Measurements from ENCODE around the gene DPP6. TPM values are rescaled to one million over a fixed set of nuclear protein-coding genes. Genes with fewer than 3 reads are reported as not detected.

Gene DPP6
- polyA plus RNA-seq, 1 donor (not counting 4 experiments of a cell fraction or from before 2014, with no cell fraction given): not detected

DNA sequence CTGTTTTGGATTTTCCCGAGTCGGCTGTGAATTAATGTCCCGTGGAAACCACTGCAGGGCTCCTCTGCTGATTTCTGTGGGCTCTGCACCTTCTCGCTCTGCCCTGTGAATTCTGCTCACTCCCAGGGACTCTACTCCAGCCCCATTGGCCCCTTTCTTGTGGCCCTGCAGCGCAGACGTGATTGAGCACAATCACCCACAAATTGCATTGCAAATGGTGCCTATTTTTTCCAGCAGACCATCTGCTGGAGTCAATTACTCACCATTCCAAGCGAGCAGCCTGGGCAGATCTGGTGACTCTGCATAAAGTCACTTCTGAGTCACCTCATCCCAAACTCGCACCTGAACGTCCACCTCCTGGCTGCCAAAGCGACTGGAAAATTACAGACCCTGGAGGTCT, 714.9 kb downstream of the DPP6 start:
- no peak overlapping the region for H3K4me2 ChIP-seq (ENCODE audit: control insufficient read depth, extremely low read depth, insufficient read depth, low read depth, low read length)

DNA sequence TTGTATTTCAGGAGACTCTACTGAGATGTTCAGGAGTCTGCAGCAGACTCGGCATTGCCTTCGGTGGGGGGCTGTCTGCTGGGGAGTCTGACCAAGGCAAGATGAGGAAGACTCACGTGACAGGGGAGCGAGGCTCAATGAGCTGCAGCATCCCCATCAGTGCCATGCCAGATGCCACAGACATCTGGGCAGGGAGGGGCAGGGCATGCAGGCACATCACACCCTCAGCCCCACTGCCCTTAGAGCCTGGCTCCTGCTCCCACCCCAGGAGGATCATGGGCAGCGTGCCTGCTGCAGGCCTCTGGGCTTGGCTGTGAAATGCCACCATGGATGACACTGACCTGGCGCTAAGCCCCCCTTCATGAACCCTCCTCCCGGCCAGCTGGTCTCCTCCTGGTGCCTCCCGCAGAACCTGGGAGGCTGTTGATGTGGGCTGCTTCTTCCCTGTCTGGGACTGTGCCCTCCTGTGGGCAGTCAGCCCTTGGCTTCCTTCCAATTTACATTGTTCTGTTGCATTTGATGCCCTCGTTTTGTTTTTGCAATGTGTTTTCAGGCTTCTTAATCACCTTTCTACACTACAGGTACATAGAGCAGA, 715.7 kb downstream of the DPP6 start:
- Histone ChIP-seq H4K20me1 (ENCODE audit: control insufficient read depth, extremely low read depth, insufficient read depth, low read length) (no peaks in the 10 kb centered on the region), H3K9me1 (ENCODE audit: control insufficient read depth, extremely low read depth, insufficient read depth, low read length) (no peaks in the 10 kb centered on the region), H2AFZ (ENCODE audit: control insufficient read depth, low read length) (no peak overlapping the region), H3K27ac (ENCODE audit: control insufficient read depth, insufficient read depth, low read length) (no peak overlapping the region), H3K27me3 (ENCODE audit: control insufficient read depth, extremely low read depth, insufficient read depth, low read length) (no peaks in the 10 kb centered on the region), H3K9ac (ENCODE audit: control insufficient read depth, extremely low read depth, insufficient read depth, low read length) (no peak overlapping the region), H3K4me1 (ENCODE audit: control insufficient read depth, extremely low read depth, insufficient read depth, low read length) (no peaks in the 10 kb centered on the region), H3K4me3 (ENCODE audit: control insufficient read depth in 2 of 3, extremely low read depth in 1 of 3, insufficient read depth in 2 of 3, low read depth in 1 of 3, low read length in 3 of 3) (no peak overlapping the region), H3K4me2 (ENCODE audit: control insufficient read depth, extremely low read depth, insufficient read depth, low read depth, low read length) (no peak overlapping the region), H3K36me3 (ENCODE audit: control insufficient read depth in 2 of 2, extremely low read depth in 1 of 2, insufficient read depth in 2 of 2, low read length in 2 of 2) (no peaks in the 10 kb centered on the region), H3K9me3 (ENCODE audit: control insufficient read depth, low read depth, low read length) (peaks cover 5% of the 10 kb centered on the region), H3K79me2 (ENCODE audit: control insufficient read depth, insufficient read depth, low read length) (no peaks in the 10 kb centered on the region)
- FAIRE-seq (no peak), DNase-seq (ENCODE audit: low read depth, low spot score) (no peak)
- dilution Hi-C loops (cut with MboI; ENCODE audit: extremely low pct_ligation_motif_present, low sequenced_read_pairs): no loop called here
- TF ChIP-seq EZH2 (IDR thresholded peaks at IDR 0.05; ENCODE audit: low read length): no peak
- TF ChIP-seq, protein P1, sequence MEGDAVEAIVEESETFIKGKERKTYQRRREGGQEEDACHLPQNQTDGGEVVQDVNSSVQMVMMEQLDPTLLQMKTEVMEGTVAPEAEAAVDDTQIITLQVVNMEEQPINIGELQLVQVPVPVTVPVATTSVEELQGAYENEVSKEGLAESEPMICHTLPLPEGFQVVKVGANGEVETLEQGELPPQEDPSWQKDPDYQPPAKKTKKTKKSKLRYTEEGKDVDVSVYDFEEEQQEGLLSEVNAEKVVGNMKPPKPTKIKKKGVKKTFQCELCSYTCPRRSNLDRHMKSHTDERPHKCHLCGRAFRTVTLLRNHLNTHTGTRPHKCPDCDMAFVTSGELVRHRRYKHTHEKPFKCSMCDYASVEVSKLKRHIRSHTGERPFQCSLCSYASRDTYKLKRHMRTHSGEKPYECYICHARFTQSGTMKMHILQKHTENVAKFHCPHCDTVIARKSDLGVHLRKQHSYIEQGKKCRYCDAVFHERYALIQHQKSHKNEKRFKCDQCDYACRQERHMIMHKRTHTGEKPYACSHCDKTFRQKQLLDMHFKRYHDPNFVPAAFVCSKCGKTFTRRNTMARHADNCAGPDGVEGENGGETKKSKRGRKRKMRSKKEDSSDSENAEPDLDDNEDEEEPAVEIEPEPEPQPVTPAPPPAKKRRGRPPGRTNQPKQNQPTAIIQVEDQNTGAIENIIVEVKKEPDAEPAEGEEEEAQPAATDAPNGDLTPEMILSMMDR (optimal IDR thresholded peaks at IDR 0.05 in 1 of 3, IDR thresholded peaks at IDR 0.05 in 1 of 3, conservative IDR thresholded peaks at IDR 0.05 in 1 of 3; ENCODE audit: extremely low read depth in 1 of 3, insufficient read depth in 2 of 3, low read length in 3 of 3): no peak

More for the DNA sequence above, 714.9 kb downstream of the DPP6 start:
- H3K27ac ChIP-seq (ENCODE audit: control insufficient read depth, insufficient read depth, low read length): no peak overlapping the region
- no peak overlapping the region for H3K4me3 ChIP-seq (ENCODE audit: control insufficient read depth in 2 of 3, extremely low read depth in 1 of 3, insufficient read depth in 2 of 3, low read depth in 1 of 3, low read length in 3 of 3)
- no peak for FAIRE-seq
- dilution Hi-C loops (cut with MboI; ENCODE audit: extremely low pct_ligation_motif_present, low sequenced_read_pairs): no loop called here
- H3K36me3 ChIP-seq (ENCODE audit: control insufficient read depth in 2 of 2, extremely low read depth in 1 of 2, insufficient read depth in 2 of 2, low read length in 2 of 2): no peaks in the 10 kb centered on the region
- no peaks in the 10 kb centered on the region for H4K20me1 ChIP-seq (ENCODE audit: control insufficient read depth, extremely low read depth, insufficient read depth, low read length)
- no peak for DNase-seq (ENCODE audit: low read depth, low spot score)
- no peaks in the 10 kb centered on the region for H3K79me2 ChIP-seq (ENCODE audit: control insufficient read depth, insufficient read depth, low read length)
- H2AFZ ChIP-seq (ENCODE audit: control insufficient read depth, low read length): no peak overlapping the region
- no peak overlapping the region for H3K9ac ChIP-seq (ENCODE audit: control insufficient read depth, extremely low read depth, insufficient read depth, low read length)
- H3K9me1 ChIP-seq (ENCODE audit: control insufficient read depth, extremely low read depth, insufficient read depth, low read length): no peaks in the 10 kb centered on the region
- no peaks in the 10 kb centered on the region for H3K4me1 ChIP-seq (ENCODE audit: control insufficient read depth, extremely low read depth, insufficient read depth, low read length)
- H3K9me3 ChIP-seq (ENCODE audit: control insufficient read depth, low read depth, low read length): peaks cover 5% of the 10 kb centered on the region
- TF ChIP-seq, protein P1 (optimal IDR thresholded peaks at IDR 0.05 in 1 of 3, IDR thresholded peaks at IDR 0.05 in 1 of 3, conservative IDR thresholded peaks at IDR 0.05 in 1 of 3; ENCODE audit: extremely low read depth in 1 of 3, insufficient read depth in 2 of 3, low read length in 3 of 3): no peak
- no peak for TF ChIP-seq EZH2 (IDR thresholded peaks at IDR 0.05; ENCODE audit: low read length)
- H3K27me3 ChIP-seq (ENCODE audit: control insufficient read depth, extremely low read depth, insufficient read depth, low read length): no peaks in the 10 kb centered on the region

All from keratinocyte (primary cell).